ENCODE results near the gene LGR6. TPM values are rescaled to one million over a fixed set of nuclear protein-coding genes. Genes with fewer than 3 reads are reported as not detected.

Gene LGR6
- total and polyA plus RNA-seq, 2 experiments from 2014 or later: 0.66 to 0.89 TPM

GRCh38 chr1:202268032-202268431 is 74.4 kb downstream of the LGR6 start (continued):
- TF ChIP-seq EZH2 (IDR thresholded peaks at IDR 0.05; ENCODE audit: low read depth, unreplicated experiment) (no peak), POLR2AphosphoS5 (IDR thresholded peaks at IDR 0.05; ENCODE audit: low read depth) (no peak), ZNF114 (CRISPR knock-in tag; IDR thresholded peaks at IDR 0.05) (no peak), EZH2phosphoT487 (IDR thresholded peaks at IDR 0.05; ENCODE audit: unreplicated experiment) (no peak), ZNF331 (CRISPR knock-in tag; IDR thresholded peaks at IDR 0.05; ENCODE audit: low read depth) (no peak)

- H3K27me3 ChIP-seq (ENCODE audit: insufficient read depth): no peaks in the 10 kb centered on the region
- H3K4me3 ChIP-seq: no peak overlapping the region
- no peaks in the 10 kb centered on the region for H3K79me2 ChIP-seq (replicated peaks; ENCODE audit: insufficient read depth)
- no peaks in the 10 kb centered on the region for H3K4me1 ChIP-seq (ENCODE audit: insufficient read depth)
- no peak overlapping the region for H3K27ac Mint-ChIP-seq
- no peaks in the 10 kb centered on the region for H3K36me3 ChIP-seq (ENCODE audit: insufficient read depth)
- no peaks in the 10 kb centered on the region for H3K36me3 Mint-ChIP-seq (ENCODE audit: low read depth)
- H3F3A ChIP-seq (replicated peaks; ENCODE audit: low read depth): no peaks in the 10 kb centered on the region
- H3K27me3 Mint-ChIP-seq (ENCODE audit: insufficient read depth, low read depth, poor library complexity): peaks cover 3% of the 10 kb centered on the region
- no peak overlapping the region for H3K27ac ChIP-seq (ENCODE audit: low read depth)
- H3K4me2 ChIP-seq: no peak overlapping the region
- no peaks in the 10 kb centered on the region; the same call in 2 of the 3 replicates for H3K9me3 Mint-ChIP-seq
- ATAC-seq (no peak), DNase-seq (ENCODE audit: low spot score) (no peak)
- no peaks in the 10 kb centered on the region for H4K20me1 ChIP-seq (replicated peaks; ENCODE audit: insufficient read depth)
- H3K4me3 Mint-ChIP-seq: no peak overlapping the region
- peaks cover 12% of the 10 kb centered on the region for H3K4me1 Mint-ChIP-seq
- no peak overlapping the region for H2AFZ ChIP-seq
- TF ChIP-seq POLR2AphosphoS5 (IDR thresholded peaks at IDR 0.05; ENCODE audit: low read depth): no peak
- no peak for TF ChIP-seq REST (IDR thresholded peaks at IDR 0.05; ENCODE audit: unreplicated experiment)
- no peak for TF ChIP-seq CTCF (conservative IDR thresholded peaks at IDR 0.05; ENCODE audit: low read depth in 2 of 2)
- no peak for TF ChIP-seq CREB1 (CRISPR knock-in tag; IDR thresholded peaks at IDR 0.05; ENCODE audit: low read depth)
- 0 out of 2 replicates have a peak, but pooled peaks cover 5% of the 10 kb centered on the region for H3K9me2 ChIP-seq (ENCODE audit: insufficient read depth)
Measured at GRCh38 chr1:202268817-202269216, 75.2 kb downstream of the LGR6 start.

- Histone ChIP-seq H3K27ac (ENCODE audit: low read depth) (no peak overlapping the region), H3K27me3 (ENCODE audit: insufficient read depth) (no peaks in the 10 kb centered on the region), H2AFZ (no peak overlapping the region), H3F3A (replicated peaks; ENCODE audit: low read depth) (no peaks in the 10 kb centered on the region), H4K20me1 (replicated peaks; ENCODE audit: insufficient read depth) (no peaks in the 10 kb centered on the region), H3K4me3 (no peak overlapping the region), H3K4me1 (ENCODE audit: insufficient read depth) (no peaks in the 10 kb centered on the region), H3K9me2 (ENCODE audit: insufficient read depth) (no peaks in the 10 kb centered on the region; the same call in 1 of the 2 replicates), H3K4me2 (no peak overlapping the region), H3K36me3 (ENCODE audit: insufficient read depth) (no peaks in the 10 kb centered on the region), H3K79me2 (replicated peaks; ENCODE audit: insufficient read depth) (no peaks in the 10 kb centered on the region)
- no peak for DNase-seq (ENCODE audit: low spot score)
- H3K36me3 Mint-ChIP-seq (ENCODE audit: low read depth): no peaks in the 10 kb centered on the region
- ATAC-seq: no peak
- H3K27ac Mint-ChIP-seq: no peak overlapping the region
- H3K9me3 Mint-ChIP-seq: no peaks in the 10 kb centered on the region; the same call in 2 of the 3 replicates
- peaks cover 3% of the 10 kb centered on the region; the same call in 2 of the 3 replicates for H3K4me1 Mint-ChIP-seq
- peaks cover 3% of the 10 kb centered on the region for H3K27me3 Mint-ChIP-seq (ENCODE audit: insufficient read depth, low read depth, poor library complexity)
- no peak overlapping the region for H3K4me3 Mint-ChIP-seq
- TF ChIP-seq ZNF462 (CRISPR knock-in tag; IDR thresholded peaks at IDR 0.05): no peak
Measured at GRCh38 chr1:202270871-202271326, 77.3 kb downstream of the LGR6 start.

Measured in GM23338 (cell line).